HL-60 (cell line): ENCODE measurements around the gene PRPH.

Source experiments
- DNase-seq, 2 experiments: peaks; one replicate each; pipeline ENCODE4 v3.0.0-alpha.2; 2010 to 2020; ENCODE audit warnings: low read depth in 1 of 2, low spot score in 1 of 2
- H3K27ac ChIP-seq: fragments of 250-450 bp; sonication (Bioruptor Pico); replicated peaks from 2 replicates; pipeline ENCODE4 v1.5.1; 2020; ENCODE audit warnings: mild to moderate bottlenecking, moderate library complexity
- H3K27me3 ChIP-seq: fragments of 250-450 bp; sonication (Bioruptor Pico); 2 replicates; pipeline ENCODE4 v1.5.1; 2021; ENCODE audit warnings: mild to moderate bottlenecking, moderate library complexity; ENCODE audit not compliant: insufficient read depth, poor library complexity, severe bottlenecking
- H3K4me3 ChIP-seq: replicated peaks from 2 replicates; pipeline ENCODE4 v1.5.1; 2011; ENCODE audit warnings: mild to moderate bottlenecking, control low read depth, low read length; ENCODE audit not compliant: insufficient read depth
- GABPA ChIP-seq: IDR thresholded peaks from 2 replicates; pipeline ENCODE4 v1.6.1; 2012; ENCODE audit warnings: low read depth
- POLR2AphosphoS5 ChIP-seq: IDR thresholded peaks from 2 replicates; pipeline ENCODE4 v1.6.1; 2012; ENCODE audit warnings: low read depth
- SPI1 ChIP-seq: IDR thresholded peaks from 2 replicates; pipeline ENCODE4 v1.6.1; 2012; ENCODE audit warnings: low read depth, mild to moderate bottlenecking, borderline replicate concordance
- TF ChIP-seq, protein P1 (sequence below): IDR thresholded peaks from one replicate; pipeline ENCODE4 v1.5.1; 2011; ENCODE audit warnings: low read length, control low read depth, inconsistent platforms; ENCODE audit not compliant: insufficient read depth
- TF ChIP-seq, protein P2 (sequence below): IDR thresholded peaks from 2 replicates; pipeline ENCODE4 v1.6.1; 2012; ENCODE audit warnings: low read depth; ENCODE audit not compliant: insufficient replicate concordance

PRPH gene

DNA sequence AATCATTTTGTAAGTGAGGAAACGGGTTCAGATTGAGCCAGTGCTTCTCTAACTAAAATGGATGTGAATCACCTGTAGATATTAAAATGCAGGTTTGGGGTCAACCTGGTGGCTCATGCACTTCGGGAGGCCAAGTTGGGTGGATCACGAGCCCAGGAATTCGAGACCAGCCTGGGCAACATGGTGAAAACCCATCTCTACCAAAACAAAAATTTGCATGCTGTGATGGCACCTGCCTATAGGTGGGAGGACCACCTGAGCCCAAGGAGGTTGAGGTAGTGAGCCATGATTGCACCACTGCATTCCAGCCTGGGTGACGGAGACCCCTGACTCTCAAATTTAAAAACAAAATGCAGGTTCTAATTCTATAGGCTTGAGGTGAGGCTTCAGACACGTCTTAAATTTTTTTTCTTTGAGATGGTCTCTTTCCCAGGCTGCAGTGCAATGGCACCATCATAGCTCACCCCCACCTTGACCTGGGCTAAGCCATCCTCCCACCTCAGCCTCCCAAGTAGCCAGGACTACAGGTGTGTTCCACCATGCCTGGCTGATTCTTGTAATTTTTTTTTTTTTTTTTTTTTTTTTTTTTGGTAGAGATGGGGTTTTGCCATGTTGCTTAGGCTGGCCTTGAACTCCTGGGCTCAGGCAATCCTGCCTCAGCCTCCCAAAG is 21.1 kb upstream of the PRPH start:
- TF ChIP-seq, protein P1, sequence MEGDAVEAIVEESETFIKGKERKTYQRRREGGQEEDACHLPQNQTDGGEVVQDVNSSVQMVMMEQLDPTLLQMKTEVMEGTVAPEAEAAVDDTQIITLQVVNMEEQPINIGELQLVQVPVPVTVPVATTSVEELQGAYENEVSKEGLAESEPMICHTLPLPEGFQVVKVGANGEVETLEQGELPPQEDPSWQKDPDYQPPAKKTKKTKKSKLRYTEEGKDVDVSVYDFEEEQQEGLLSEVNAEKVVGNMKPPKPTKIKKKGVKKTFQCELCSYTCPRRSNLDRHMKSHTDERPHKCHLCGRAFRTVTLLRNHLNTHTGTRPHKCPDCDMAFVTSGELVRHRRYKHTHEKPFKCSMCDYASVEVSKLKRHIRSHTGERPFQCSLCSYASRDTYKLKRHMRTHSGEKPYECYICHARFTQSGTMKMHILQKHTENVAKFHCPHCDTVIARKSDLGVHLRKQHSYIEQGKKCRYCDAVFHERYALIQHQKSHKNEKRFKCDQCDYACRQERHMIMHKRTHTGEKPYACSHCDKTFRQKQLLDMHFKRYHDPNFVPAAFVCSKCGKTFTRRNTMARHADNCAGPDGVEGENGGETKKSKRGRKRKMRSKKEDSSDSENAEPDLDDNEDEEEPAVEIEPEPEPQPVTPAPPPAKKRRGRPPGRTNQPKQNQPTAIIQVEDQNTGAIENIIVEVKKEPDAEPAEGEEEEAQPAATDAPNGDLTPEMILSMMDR, result no peak
- TF ChIP-seq POLR2AphosphoS5, result peak; percentile 71; the same call in 1 of the 2 replicates

DNA sequence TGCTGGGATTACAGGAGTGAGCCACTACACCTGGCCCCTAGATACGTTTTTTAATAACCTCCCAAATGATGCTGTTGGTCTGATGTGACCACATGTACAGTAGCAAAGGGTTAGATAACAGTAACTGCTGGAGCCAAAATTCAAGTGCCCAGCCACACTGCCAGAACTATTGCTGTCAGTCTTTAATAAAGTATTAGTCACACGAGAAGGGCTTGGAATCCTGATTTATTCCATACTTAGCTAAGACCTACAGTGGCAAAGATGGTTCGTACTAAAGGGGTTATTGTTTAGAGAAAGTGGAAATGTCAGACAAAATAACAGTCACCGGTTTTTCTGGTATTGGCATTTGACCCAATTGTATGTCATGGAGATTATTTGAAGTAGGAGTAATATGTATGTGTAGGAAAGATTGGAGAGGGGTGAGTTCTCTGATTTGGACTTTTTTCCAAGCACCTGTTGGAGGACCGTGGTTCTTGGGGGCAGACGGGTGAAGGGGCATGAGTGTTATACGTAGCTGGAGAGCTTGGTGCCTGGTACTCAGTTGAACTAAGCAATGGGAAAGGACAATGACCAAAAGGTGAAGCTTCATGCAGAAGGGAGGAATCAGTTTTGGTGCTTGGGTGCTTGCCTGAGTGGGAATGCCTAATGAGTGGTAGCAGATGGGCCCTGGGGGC is 20.4 kb upstream of the PRPH start:
- H3K4me3 ChIP-seq, result no peak overlapping the region
- H3K27ac ChIP-seq, result no peak overlapping the region
- no peaks in the 10 kb centered on the region for H3K27me3 ChIP-seq
- no peak for DNase-seq
- no peak for TF ChIP-seq SPI1
- no peak for TF ChIP-seq POLR2AphosphoS5
- TF ChIP-seq, protein P1, result no peak
- TF ChIP-seq, protein P2, sequence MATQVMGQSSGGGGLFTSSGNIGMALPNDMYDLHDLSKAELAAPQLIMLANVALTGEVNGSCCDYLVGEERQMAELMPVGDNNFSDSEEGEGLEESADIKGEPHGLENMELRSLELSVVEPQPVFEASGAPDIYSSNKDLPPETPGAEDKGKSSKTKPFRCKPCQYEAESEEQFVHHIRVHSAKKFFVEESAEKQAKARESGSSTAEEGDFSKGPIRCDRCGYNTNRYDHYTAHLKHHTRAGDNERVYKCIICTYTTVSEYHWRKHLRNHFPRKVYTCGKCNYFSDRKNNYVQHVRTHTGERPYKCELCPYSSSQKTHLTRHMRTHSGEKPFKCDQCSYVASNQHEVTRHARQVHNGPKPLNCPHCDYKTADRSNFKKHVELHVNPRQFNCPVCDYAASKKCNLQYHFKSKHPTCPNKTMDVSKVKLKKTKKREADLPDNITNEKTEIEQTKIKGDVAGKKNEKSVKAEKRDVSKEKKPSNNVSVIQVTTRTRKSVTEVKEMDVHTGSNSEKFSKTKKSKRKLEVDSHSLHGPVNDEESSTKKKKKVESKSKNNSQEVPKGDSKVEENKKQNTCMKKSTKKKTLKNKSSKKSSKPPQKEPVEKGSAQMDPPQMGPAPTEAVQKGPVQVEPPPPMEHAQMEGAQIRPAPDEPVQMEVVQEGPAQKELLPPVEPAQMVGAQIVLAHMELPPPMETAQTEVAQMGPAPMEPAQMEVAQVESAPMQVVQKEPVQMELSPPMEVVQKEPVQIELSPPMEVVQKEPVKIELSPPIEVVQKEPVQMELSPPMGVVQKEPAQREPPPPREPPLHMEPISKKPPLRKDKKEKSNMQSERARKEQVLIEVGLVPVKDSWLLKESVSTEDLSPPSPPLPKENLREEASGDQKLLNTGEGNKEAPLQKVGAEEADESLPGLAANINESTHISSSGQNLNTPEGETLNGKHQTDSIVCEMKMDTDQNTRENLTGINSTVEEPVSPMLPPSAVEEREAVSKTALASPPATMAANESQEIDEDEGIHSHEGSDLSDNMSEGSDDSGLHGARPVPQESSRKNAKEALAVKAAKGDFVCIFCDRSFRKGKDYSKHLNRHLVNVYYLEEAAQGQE, result no peak
- TF ChIP-seq GABPA, result no peak

More for the DNA sequence above, 21.1 kb upstream of the PRPH start:
- H3K27me3 ChIP-seq, result no peaks in the 10 kb centered on the region
- no peak overlapping the region for H3K4me3 ChIP-seq
- no peak for DNase-seq
- no peak overlapping the region for H3K27ac ChIP-seq

DNA sequence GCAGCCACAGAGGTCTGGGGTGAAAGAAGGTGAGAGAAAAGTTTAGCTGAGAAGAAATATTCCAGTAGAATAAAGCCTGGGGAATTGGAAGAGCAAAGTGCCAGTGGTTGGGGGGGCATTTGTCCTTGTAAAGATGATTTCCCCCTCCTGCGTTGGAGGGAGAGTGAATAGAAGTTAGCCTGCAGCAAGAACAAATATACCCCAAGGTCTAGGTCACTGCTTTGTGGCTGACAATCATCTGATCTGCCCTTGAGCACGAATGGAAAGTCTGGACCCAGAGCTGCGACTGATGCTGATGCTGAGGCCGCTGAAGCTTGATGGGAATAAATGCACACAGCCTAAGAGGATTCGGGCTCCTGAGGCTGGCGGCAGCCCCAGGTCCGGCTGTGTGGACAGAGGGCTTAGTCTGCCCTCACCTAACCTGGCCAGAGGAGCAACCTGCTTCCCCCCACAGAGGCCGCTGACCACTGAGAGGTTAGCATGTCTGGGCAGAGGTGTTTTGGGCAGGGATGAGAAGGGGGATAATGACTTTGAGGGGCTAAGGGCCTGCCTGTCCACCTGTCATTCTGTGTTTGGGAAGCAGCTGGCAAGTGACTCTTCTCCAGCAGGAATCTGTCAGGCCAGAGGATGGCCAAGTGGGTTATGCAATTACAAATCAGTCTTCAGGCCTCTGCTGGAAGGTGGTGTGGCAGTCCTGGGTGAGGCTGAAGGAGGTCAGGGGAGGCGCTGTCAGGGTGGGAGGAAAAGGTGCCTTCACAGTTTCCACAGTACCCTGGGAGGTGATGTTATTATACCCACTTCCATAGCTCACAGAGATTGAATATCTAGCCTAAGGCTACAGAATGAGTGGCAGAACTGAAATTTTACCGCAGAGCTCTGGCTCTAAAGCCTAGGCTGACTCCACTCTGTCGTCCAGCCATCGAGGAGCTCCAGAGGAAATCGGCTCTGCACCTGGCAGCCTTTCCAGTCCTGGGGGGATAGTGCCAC is 18.4 kb upstream of the PRPH start:
- H3K27ac ChIP-seq, result no peak overlapping the region
- no peak for DNase-seq
- TF ChIP-seq POLR2AphosphoS5 (no peak), SPI1 (no peak), GABPA (no peak)
- TF ChIP-seq, protein P1, result no peak
- TF ChIP-seq, protein P2, result no peak
- H3K27me3 ChIP-seq, result no peaks in the 10 kb centered on the region
- no peak overlapping the region for H3K4me3 ChIP-seq
